Immature natural killer cell (primary cell): ENCODE data around the gene NADSYN1. TPM values are rescaled to one million over a fixed set of nuclear protein-coding genes. Genes with fewer than 3 reads are reported as not detected.

Experiments used
- DNase-seq, 3 donors: peaks; one replicate each; pipeline ENCODE4 v3.0.0; 2022; ENCODE audit warnings: mixed read lengths in 1 of 3
- H3K27ac Mint-ChIP-seq, 6 donors: one replicate each; pipeline ENCODE4 v1.8.0; 2020; ENCODE audit warnings: mixed read lengths in 6 of 6, mild to moderate bottlenecking in 5 of 6, inconsistent platforms in 4 of 6, moderate library complexity in 3 of 6
- H3K27me3 Mint-ChIP-seq, 3 donors: one replicate each; pipeline ENCODE4 v1.8.0; 2020 to 2021; ENCODE audit warnings: low read depth in 3 of 3, mild to moderate bottlenecking in 3 of 3, mixed read lengths in 3 of 3, moderate library complexity in 3 of 3, inconsistent platforms in 1 of 3
- H3K36me3 Mint-ChIP-seq, 3 donors: one replicate each; pipeline ENCODE4 v1.8.0; 2020; ENCODE audit warnings: mixed read lengths in 3 of 3, inconsistent platforms in 2 of 3, mild to moderate bottlenecking in 2 of 3
- H3K4me1 Mint-ChIP-seq, 2 donors: one replicate each; pipeline ENCODE4 v1.8.0; 2020; ENCODE audit warnings: inconsistent platforms in 2 of 2, mild to moderate bottlenecking in 2 of 2, mixed read lengths in 2 of 2, moderate library complexity in 1 of 2
- H3K4me3 Mint-ChIP-seq, 5 donors: one replicate each; pipeline ENCODE4 v1.8.0; 2020; ENCODE audit warnings: mild to moderate bottlenecking in 5 of 5, mixed read lengths in 5 of 5, inconsistent platforms in 3 of 5, moderate library complexity in 3 of 5
- H3K9me3 Mint-ChIP-seq, 6 donors: one replicate each; pipeline ENCODE4 v1.8.0; 2020; ENCODE audit warnings: mild to moderate bottlenecking in 6 of 6, mixed read lengths in 6 of 6, inconsistent platforms in 4 of 6, moderate library complexity in 3 of 6
- polyA plus RNA-seq, 3 donors: library from polyadenylated mRNA; unstranded; fragments of 300-500 nt; fragmentation: Illumina TruSeq; gene quantifications; one replicate each; pipeline ENCODE4 v1.2.3, GENCODE V29; 2021

Gene NADSYN1
- polyA plus RNA-seq, 3 donors from 2014 or later = 35.1 to 48.0 (median 37.1) TPM

- Mint-ChIP-seq H3K4me1 (no peaks in the 10 kb centered on the region), H3K9me3 (no peaks in the 10 kb centered on the region), H3K27ac (peak overlapping the region in 2 of 6 donors; percentile 49 to 55), H3K4me3 (no peak overlapping the region), H3K36me3 (peaks cover 31 to 56% (median 36%) of the 10 kb centered on the region in 3 donors), H3K27me3 (peaks cover 0 to 3% (median 0%) of the 10 kb centered on the region in 3 donors)
- DNase-seq = no peak
These were observed 36.5 kb downstream of the NADSYN1 start for GRCh38 chr11:71489311-71490043.

DNA sequence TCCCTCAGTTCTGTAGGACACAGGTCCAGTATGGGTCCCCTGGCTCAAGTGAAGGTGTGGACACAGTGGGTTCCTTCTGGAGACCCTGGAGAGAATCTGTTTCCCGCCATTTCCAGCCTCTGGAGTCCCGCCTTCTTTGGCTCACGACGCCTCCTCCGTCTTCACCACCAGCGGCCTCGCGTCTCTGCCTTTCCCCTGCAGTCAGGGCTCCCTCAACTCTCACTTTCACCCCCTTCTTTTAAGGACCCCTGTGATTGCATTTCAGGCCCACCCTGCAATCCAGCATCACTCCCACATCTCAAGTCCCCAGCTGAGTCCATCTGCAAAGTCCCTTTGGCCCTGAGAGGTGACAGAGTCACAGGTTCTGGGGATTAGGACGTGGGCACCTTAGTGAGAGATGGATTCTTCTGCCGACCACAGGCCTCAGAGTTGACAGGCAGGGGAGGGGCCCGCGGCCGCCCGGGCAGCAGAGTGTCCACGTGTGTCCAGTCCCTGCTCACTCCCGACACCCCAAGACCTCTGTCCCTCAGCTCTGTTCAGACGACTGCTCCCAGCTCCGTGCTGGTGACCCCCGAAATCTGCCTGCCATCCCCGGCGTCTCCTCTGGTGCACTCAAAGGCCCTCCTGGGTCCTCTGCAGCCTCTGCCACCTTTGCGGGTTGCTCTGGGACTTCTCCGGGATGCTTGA is 37.2 kb downstream of the NADSYN1 start:
- no peak overlapping the region for H3K4me3 Mint-ChIP-seq
- no peak for DNase-seq
- peaks cover 33 to 56% (median 35%) of the 10 kb centered on the region in 3 donors for H3K36me3 Mint-ChIP-seq
- no peak overlapping the region for H3K27ac Mint-ChIP-seq
- H3K9me3 Mint-ChIP-seq = no peaks in the 10 kb centered on the region
- no peaks in the 10 kb centered on the region for H3K4me1 Mint-ChIP-seq
- H3K27me3 Mint-ChIP-seq = peaks cover 0 to 3% (median 0%) of the 10 kb centered on the region in 3 donors

DNA sequence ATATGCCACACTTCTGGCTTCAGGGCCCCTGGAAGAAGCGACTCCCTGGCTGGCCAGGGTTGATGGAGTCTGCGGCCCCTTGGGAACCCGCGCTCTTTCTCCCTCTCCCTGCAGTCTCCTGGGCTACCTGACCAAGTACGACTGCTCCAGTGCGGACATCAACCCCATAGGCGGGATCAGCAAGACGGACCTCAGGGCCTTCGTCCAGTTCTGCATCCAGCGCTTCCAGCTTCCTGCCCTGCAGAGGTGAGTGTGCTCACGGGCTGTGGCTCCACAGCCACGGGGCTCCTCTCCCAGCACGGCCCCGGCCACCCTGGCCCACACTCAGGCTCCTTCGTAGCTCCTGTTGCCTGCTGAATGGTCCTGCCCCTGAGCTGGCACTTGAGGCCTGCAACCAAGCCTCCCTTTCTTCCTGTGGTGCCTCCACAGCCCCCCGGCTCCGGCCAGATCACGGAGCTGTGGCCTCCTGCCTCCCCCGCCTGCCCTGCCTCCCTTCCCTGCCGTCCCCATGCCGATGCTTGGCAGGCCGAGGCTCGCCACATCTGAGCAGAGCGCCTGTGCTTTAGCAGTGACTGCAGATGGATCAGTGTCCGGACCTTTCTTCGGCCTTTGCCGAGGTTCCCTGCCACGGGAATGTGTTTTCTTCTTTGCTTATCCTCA is 37.9 kb downstream of the NADSYN1 start:
- Mint-ChIP-seq H3K36me3 (peaks cover 33 to 54% (median 33%) of the 10 kb centered on the region in 3 donors), H3K9me3 (no peaks in the 10 kb centered on the region), H3K27me3 (peaks cover 0 to 3% (median 2%) of the 10 kb centered on the region in 3 donors), H3K4me1 (no peaks in the 10 kb centered on the region), H3K27ac (no peak overlapping the region), H3K4me3 (no peak overlapping the region)
- no peak for DNase-seq

DNA sequence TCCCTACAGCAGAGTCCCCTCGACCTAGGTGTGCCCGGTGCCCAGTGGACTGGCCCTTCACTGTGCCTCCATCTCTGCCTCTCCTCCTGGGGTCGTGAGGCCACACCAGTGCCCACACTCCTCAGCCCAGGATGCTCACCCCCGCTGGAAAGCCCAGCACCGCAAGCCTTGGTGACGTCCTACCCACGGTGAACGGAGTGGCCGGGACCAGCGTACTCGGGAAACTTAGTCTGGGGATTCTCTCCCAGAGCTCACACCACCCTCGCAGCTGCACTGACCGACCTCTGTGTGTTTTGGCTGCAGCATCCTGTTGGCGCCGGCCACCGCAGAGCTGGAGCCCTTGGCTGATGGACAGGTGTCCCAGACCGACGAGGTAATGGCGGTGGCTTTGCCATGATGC is 38.5 kb downstream of the NADSYN1 start:
- H3K9me3 Mint-ChIP-seq = no peaks in the 10 kb centered on the region
- no peak overlapping the region for H3K4me3 Mint-ChIP-seq
- peaks cover 0 to 3% (median 2%) of the 10 kb centered on the region in 3 donors for H3K27me3 Mint-ChIP-seq
- no peak overlapping the region for H3K27ac Mint-ChIP-seq
- DNase-seq = no peak
- H3K36me3 Mint-ChIP-seq = peaks cover 28 to 49% (median 28%) of the 10 kb centered on the region in 3 donors
- no peaks in the 10 kb centered on the region for H3K4me1 Mint-ChIP-seq

DNA sequence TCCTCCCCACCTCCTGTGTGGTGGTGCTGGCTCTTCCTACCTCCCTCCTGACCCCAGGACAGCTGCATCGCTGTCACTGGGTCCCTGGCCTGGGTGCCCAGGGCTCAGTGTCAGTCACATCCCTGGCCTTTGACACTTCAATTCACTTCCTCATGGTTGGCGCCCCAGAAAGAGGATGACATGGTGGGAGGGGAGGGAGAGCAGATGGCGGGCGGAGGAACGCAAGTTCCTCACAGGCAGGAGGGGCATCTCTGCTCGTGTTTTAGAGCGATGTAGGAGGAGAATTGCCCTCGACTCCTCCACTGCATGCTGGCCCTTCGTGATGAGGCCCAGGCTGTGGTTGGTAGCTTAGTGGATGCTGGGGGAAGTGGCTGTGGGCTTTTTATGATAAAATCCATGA is 38.9 kb downstream of the NADSYN1 start:
- peaks cover 0 to 3% (median 2%) of the 10 kb centered on the region in 3 donors for H3K27me3 Mint-ChIP-seq
- peak overlapping the region in 1 of 6 donors; percentile 25 for H3K27ac Mint-ChIP-seq
- H3K4me1 Mint-ChIP-seq = no peaks in the 10 kb centered on the region
- H3K36me3 Mint-ChIP-seq = peaks cover 30 to 51% (median 31%) of the 10 kb centered on the region in 3 donors
- no peaks in the 10 kb centered on the region for H3K9me3 Mint-ChIP-seq
- no peak overlapping the region for H3K4me3 Mint-ChIP-seq
- DNase-seq = no peak

GRCh38 chr11:71495286-71496230 is 42.6 kb downstream of the NADSYN1 start:
- H3K9me3 Mint-ChIP-seq = no peaks in the 10 kb centered on the region
- H3K27me3 Mint-ChIP-seq = peaks cover 0 to 2% (median 0%) of the 10 kb centered on the region in 3 donors
- H3K4me3 Mint-ChIP-seq = no peak overlapping the region
- no peaks in the 10 kb centered on the region for H3K4me1 Mint-ChIP-seq
- peaks cover 44 to 66% (median 46%) of the 10 kb centered on the region in 3 donors for H3K36me3 Mint-ChIP-seq
- DNase-seq = no peak
- no peak overlapping the region for H3K27ac Mint-ChIP-seq

DNA sequence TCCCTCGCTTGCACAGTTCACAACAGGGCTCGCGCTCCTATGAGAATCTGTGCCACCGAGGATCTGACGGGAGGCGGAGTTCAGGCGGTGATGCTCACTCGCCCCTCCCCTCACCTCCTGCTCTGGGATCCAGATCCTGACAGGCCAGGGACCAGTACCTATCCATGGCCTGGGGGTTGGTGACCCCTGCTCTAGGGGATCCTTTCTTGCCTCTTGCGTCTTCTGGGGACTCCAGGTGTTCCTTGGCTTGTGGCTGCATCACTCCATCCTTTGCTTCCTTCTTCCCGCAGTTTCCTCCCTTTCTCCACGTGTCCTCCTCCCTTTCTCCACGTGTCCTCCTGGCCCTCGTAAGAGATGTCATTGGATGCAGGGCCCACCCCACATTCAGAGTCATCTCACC is 43.4 kb downstream of the NADSYN1 start:
- Mint-ChIP-seq H3K9me3 (no peaks in the 10 kb centered on the region), H3K27me3 (peaks cover 0 to 2% (median 0%) of the 10 kb centered on the region in 3 donors), H3K4me1 (no peaks in the 10 kb centered on the region), H3K27ac (peak overlapping the region in 1 of 6 donors; percentile 64), H3K36me3 (peaks cover 47 to 65% (median 47%) of the 10 kb centered on the region in 3 donors), H3K4me3 (no peak overlapping the region)
- DNase-seq = no peak

GRCh38 chr11:71498091-71498490 is 45.1 kb downstream of the NADSYN1 start:
- Mint-ChIP-seq H3K36me3 (peaks cover 39 to 56% (median 41%) of the 10 kb centered on the region in 3 donors), H3K9me3 (no peaks in the 10 kb centered on the region), H3K4me1 (no peaks in the 10 kb centered on the region), H3K4me3 (no peak overlapping the region), H3K27me3 (peaks cover 0 to 2% (median 2%) of the 10 kb centered on the region in 3 donors), H3K27ac (no peak overlapping the region)
- DNase-seq = no peak

GRCh38 chr11:71499125-71499524 is 46.1 kb downstream of the NADSYN1 start:
- peaks cover 0 to 2% (median 2%) of the 10 kb centered on the region in 3 donors for H3K27me3 Mint-ChIP-seq
- H3K4me3 Mint-ChIP-seq = no peak overlapping the region
- H3K36me3 Mint-ChIP-seq = peaks cover 38 to 60% (median 39%) of the 10 kb centered on the region in 3 donors
- H3K4me1 Mint-ChIP-seq = no peaks in the 10 kb centered on the region
- no peaks in the 10 kb centered on the region for H3K9me3 Mint-ChIP-seq
- H3K27ac Mint-ChIP-seq = no peak overlapping the region
- no peak for DNase-seq

- Mint-ChIP-seq H3K9me3 (no peaks in the 10 kb centered on the region), H3K4me1 (no peaks in the 10 kb centered on the region), H3K36me3 (peaks cover 39 to 56% (median 39%) of the 10 kb centered on the region in 3 donors), H3K4me3 (no peak overlapping the region), H3K27me3 (peaks cover 0 to 2% (median 2%) of the 10 kb centered on the region in 3 donors), H3K27ac (no peak overlapping the region)
- no peak for DNase-seq
These were observed 46.5 kb downstream of the NADSYN1 start for GRCh38 chr11:71499546-71499945.

DNA sequence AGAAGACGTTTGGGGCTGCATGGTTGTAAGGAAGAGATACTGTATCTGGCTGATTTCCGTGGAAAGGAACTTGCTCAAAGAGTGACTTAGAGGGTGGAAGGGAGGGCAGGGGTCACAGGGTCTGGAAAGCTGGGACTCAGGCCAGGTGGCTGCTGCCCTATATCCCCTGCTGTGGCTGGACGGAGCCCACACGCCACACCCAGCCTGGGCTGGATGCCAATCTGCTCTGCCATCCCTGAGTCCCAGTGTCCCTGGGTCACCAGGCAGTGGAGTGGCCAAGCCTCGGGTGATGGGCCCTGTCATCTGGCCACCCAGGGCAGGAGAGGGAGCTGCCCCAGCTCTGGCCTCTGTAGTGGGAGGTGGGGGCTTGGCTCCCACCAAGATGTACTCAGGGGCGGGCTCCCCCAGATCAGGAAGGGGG is 47.6 kb downstream of the NADSYN1 start:
- H3K4me1 Mint-ChIP-seq = no peaks in the 10 kb centered on the region
- no peaks in the 10 kb centered on the region for H3K9me3 Mint-ChIP-seq
- H3K27ac Mint-ChIP-seq = peak overlapping the region in 1 of 6 donors; percentile 55
- H3K36me3 Mint-ChIP-seq = peaks cover 36 to 56% (median 41%) of the 10 kb centered on the region in 3 donors
- H3K27me3 Mint-ChIP-seq = peaks cover 0 to 2% (median 2%) of the 10 kb centered on the region in 3 donors
- no peak for DNase-seq
- no peak overlapping the region for H3K4me3 Mint-ChIP-seq

DNA sequence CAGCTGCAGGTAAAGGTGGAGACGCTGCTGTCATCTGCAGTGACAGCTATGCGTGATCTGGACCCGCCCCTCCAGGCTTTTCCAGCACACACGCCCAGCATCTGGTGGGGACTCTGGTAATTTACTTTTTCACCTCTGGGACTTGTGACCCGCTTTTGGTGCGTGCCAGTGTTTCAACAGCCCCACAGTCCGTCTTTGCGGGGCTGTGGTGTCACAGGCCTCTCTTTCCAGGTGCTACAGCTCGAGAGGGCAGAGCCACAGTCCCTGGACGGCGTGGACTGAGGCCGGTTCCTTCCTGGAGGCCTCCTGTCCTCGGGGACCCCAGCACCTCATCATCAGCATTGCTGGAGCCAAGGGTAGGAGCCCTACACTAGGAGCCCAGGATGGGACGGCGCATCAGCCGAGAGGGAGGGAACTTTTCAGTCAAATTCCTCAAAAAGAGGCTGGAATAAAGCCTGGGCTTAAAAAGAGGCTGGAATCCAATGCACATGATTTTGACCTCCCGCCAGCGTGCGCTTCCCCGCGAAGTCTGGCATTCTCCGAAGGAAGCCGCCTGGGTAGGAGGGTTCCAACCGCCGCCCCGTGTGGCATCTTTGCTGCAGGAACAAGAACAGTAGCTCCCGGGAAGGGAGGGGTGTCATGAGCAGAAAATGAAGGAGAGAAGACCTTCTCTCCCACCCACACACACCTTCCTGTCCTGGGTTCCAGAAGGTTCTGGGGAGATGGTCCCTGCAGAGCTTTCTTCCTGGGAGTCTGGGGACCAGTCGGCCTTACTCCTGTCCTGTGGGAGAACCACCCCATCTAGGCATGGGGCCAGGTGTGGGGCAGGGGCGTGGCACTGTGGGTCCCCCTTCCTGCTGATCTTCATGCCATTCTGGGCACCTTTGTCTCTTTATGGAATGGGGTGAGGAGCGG is 48.3 kb downstream of the NADSYN1 start:
- H3K4me3 Mint-ChIP-seq = no peak overlapping the region
- DNase-seq = no peak
- peaks cover 0 to 2% (median 0%) of the 10 kb centered on the region in 3 donors for H3K27me3 Mint-ChIP-seq
- no peak overlapping the region for H3K27ac Mint-ChIP-seq
- H3K9me3 Mint-ChIP-seq = no peaks in the 10 kb centered on the region
- peaks cover 41 to 63% (median 45%) of the 10 kb centered on the region in 3 donors for H3K36me3 Mint-ChIP-seq
- H3K4me1 Mint-ChIP-seq = no peaks in the 10 kb centered on the region
